Activated CD8-positive, alpha-beta memory T cell treated with anti-CD3 and anti-CD28 coated beads, Interleukin-2, amount 50 U/mL, for 24 hours (primary cell): Measurements from ENCODE around the gene RBM42.

Experiments used
- DNase-seq: peaks from one replicate; pipeline ENCODE4 v3.0.0-alpha.2; 2020; ENCODE audit errors: extremely low read depth

Gene RBM42

DNA sequence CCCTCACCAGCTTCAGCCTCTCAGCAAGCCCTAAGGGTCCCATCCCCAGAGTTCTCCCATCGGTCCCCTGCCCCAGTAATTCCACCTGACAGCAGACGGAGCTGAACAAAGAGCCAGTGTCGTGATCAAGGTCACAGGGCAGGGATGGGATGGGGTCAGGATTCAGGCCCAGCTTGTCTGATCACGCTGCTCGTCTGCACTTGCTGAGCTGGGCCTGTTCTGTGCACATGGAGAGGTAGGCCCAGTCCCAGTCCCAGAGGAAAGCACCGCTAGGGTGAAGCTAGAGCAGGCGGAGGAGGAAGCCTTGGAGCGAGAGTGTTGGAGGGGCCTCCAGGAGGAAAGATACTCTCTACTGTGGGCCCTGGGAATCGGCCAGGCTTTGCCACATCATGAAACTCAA is 7.1 kb upstream of the RBM42 start:
- no peak for DNase-seq

DNA sequence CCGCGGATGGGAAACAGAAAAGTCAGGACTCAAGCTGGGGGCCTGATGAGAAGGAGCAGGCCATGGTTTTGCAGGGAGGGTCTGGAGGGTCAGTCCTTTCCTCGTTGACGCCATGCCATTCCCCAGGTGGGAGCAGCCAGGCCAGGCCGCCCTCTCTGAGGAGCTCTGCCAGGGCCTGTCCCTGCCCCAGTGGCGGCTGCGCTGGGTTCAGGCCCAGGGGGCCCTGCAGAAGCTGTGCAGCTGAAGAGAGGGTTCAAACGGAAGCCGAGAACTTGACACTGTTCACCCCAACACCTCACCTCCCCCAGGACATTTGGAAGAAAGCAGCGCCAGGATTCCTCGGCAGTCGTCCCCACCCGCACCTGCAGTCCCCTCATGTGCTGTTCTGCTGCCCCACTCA is 6.1 kb upstream of the RBM42 start:
- DNase-seq: no peak

- DNase-seq: no peak
Observed at GRCh38 chr19:35623327-35624010, 5.4 kb upstream of the RBM42 start.

GRCh38 chr19:35628264-35628564 is 622 bp upstream of the RBM42 start:
- DNase-seq: no peak

- DNase-seq: no peak
Observed at GRCh38 chr19:35629332-35629633, 447 bp downstream of the RBM42 start.

- no peak for DNase-seq
Observed at GRCh38 chr19:35633727-35634440, 5.0 kb downstream of the RBM42 start.

- no peak for DNase-seq
Observed at GRCh38 chr19:35636651-35637050, 7.8 kb downstream of the RBM42 start.

DNA sequence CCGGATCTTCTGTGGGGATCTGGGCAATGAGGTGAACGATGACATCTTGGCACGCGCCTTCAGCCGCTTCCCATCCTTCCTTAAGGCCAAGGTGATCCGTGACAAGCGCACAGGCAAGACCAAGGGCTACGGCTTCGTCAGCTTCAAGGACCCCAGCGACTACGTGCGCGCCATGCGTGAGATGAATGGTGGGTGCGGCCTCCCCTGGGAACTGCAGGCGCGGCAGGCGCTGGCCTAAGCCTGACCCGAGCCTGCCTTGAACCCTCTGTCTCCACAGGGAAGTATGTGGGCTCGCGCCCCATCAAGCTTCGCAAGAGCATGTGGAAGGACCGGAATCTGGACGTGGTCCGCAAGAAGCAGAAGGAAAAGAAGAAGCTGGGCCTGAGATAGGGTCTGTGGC is 8.3 kb downstream of the RBM42 start:
- DNase-seq: no peak

DNA sequence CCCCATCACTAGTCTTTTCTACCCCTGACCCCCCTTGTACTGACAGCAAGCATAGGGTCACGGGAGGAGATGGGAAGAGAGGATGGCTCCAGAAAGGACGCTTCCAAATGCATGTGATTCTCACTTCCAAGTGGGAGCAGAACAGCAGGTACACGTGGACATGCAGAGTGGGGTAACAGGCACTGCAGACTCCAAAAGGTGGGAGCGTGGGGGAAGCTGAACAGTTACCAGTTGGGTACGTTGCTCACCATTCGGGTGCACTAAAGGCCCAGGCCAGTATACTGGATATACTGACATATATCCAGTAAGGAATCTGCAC is 10.4 kb downstream of the RBM42 start:
- no peak for DNase-seq

DNA sequence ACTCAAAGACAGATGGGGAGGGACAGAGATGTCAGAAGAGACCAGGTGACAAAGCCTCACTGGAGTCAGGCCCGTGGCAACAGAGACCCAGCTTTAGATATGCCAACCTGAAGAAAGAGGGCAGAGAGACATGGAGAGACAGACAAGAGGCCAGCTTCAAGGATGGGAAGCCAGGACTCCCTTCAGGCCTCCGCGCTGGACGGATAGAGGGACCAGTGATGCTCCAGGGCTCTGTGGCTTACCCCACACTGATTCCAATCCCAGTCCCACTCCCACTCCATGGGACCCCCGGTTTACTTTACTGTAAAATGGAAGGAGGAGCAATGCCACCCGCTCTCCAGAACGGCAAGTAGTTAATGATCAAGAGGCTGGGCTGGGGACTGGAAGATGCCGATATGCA is 11.0 kb downstream of the RBM42 start:
- no peak for DNase-seq

DNA sequence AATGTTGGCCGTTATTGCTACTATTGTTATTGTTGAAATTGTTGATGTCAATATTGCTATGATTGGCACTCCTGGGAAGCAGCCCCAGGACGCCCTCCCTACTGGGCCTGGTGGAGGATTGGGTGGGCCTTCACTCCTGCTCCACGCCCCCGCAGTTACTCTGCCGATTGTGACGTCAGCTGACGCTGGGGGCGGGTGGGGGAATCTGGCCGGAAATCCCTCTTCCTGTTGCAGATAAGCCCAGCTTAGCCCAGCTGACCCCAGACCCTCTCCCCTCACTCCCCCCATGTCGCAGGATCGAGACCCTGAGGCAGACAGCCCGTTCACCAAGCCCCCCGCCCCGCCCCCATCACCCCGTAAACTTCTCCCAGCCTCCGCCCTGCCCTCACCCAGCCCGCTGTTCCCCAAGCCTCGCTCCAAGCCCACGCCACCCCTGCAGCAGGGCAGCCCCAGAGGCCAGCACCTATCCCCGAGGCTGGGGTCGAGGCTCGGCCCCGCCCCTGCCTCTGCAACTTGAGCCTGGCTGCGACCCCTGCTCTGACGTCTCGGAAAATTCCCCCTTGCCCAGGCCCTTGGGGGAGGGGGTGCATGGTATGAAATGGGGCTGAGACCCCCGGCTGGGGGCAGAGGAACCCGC is 12.8 kb downstream of the RBM42 start, which contains the start of gene ETV2:
Gene ETV2 (plus strand): TSS at position 231 of the 637 bp plus-strand sequence. CDS start 716 bp downstream, outside the sequence.
- no peak for DNase-seq

- no peak for DNase-seq
Observed at GRCh38 chr19:35642312-35642711, 13.5 kb downstream of the RBM42 start.

- no peak for DNase-seq
Observed at GRCh38 chr19:35642798-35643254, 14.0 kb downstream of the RBM42 start.

- peak; percentile 42 for DNase-seq
Observed at GRCh38 chr19:35643255-35644205, 14.7 kb downstream of the RBM42 start.

- DNase-seq: peak; percentile 89
Observed at GRCh38 chr19:35644206-35644986, 15.6 kb downstream of the RBM42 start.

DNA sequence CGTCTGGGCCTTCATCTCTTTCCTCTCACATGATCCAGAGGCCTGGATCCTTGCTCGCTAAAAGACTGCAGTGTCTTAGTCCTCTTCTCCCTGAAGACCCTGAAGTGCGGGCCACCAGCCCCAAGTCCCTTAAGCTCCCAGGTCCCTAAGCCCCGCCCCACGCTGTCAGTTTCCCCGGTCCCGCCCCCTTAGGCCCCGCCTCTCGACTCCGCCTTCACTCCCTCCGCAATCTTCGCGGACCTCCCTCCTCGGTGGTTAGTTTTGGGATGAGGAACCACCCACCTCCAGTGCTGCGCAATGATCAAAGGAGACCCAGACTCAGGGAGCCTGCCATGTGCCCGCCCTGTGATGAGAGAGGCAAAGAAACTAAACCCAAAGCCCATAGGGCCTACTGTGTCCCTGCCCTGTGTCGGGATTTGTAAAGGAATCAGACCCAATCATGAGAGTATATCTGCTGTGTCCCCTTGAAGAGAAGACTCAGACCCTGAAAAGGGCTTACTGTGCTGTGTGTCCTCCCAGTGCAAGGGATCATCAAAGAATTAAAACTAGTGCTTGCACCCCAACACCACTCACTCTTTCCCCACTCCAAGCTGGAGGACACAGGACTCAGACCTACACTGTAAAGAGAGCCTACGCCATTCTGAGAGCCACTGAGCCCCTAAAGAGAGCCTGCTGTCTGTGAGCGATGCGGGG is 16.3 kb downstream of the RBM42 start:
- peak; percentile 72 for DNase-seq

GRCh38 chr19:35645680-35646511 is 17.1 kb downstream of the RBM42 start:
- no peak for DNase-seq

GRCh38 chr19:35648017-35648961 is 19.5 kb downstream of the RBM42 start, which contains the start of gene COX6B1:
Gene COX6B1 (plus strand): TSS chr19:35648323. CDS start chr19:35651244, 2,921 bp downstream.
- peak; percentile 87 for DNase-seq

GRCh38 chr19:35650581-35650980 is 21.7 kb downstream of the RBM42 start:
- DNase-seq: no peak
